ENCODE data around the gene LEP. TPM values are rescaled to one million over a fixed set of nuclear protein-coding genes. Genes with fewer than 3 reads are reported as not detected.

Gene LEP
- total and polyA plus RNA-seq, 2 of the 8 experiments (the other 6 are each of a cell fraction or from before 2014, with no cell fraction given), result not detected

DNA sequence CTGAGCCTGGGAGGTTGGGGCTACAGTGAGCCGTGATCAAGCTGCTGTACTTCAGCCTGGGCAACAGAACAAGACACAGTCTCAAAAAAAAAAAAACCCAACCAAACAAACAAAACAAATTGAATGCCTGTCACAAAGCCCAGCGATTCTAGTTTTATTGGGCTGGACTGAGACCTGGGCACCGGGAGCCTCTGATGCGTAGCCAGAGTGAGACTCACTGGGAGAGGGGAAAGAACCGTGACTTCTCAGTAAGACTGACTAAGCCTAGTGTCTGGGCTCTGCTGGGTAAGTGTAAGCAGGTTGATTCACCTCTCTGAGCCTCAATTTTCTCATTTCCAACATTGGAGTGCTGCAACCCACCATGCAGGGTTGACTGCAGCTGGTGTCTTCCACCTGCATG is 10.1 kb upstream of the LEP start:
- no peak overlapping the region for H3K18ac ChIP-seq (ENCODE audit: extremely low read depth, low read length)
- no peak overlapping the region for H4K91ac ChIP-seq (replicated peaks; ENCODE audit: insufficient read length, low read length)
- no peak overlapping the region for H3K4me3 ChIP-seq (ENCODE audit: extremely low read depth in 1 of 4, insufficient read depth in 2 of 4, low read depth in 3 of 4, low read length in 4 of 4)
- no peak overlapping the region for H3K56ac ChIP-seq (replicated peaks; ENCODE audit: insufficient read length, low read depth, low read length)
- peaks cover 0 to 2% of the 10 kb centered on the region in 2 experiments for H4K20me1 ChIP-seq (replicated peaks in 1 of 2; ENCODE audit: control insufficient read depth in 1 of 2, insufficient read depth in 2 of 2, low read length in 2 of 2)
- no peak overlapping the region for H3K23ac ChIP-seq (ENCODE audit: insufficient read length)
- H2BK15ac ChIP-seq (ENCODE audit: low read length), result no peak overlapping the region
- 91% methylated on average over 5 of the region's 5 CpGs; no CpG with 5 or more reads in 1 of the 2 experiments for WGBS, 2 experiments (ENCODE audit: extremely low coverage in 1 of 2, insufficient coverage in 1 of 2, insufficient read length in 1 of 2, insufficient replicate concordance in 2 of 2, low coverage in 1 of 2, low lambda C conversion rate in 2 of 2, missing lambda C conversion rate in 1 of 2)
- no peak overlapping the region for H3K4ac ChIP-seq (replicated peaks; ENCODE audit: insufficient read length, low read depth, low read length)
- no peak overlapping the region for H3K14ac ChIP-seq (ENCODE audit: insufficient read length)
- no peak overlapping the region for H4K8ac ChIP-seq (ENCODE audit: extremely low read depth, insufficient read depth, low read length)
- no peak overlapping the region for H2BK120ac ChIP-seq (replicated peaks; ENCODE audit: low read depth, low read length)
- no peaks in the 10 kb centered on the region for H3K36me3 ChIP-seq (ENCODE audit: control insufficient read depth in 2 of 4, insufficient read depth in 4 of 4, low read length in 3 of 4)
- H3K27ac ChIP-seq (ENCODE audit: low read depth, low read length), result no peak overlapping the region
- H3K27me3 ChIP-seq (replicated peaks in 1 of 4; ENCODE audit: control insufficient read depth in 3 of 4, extremely low read depth in 1 of 4, insufficient read depth in 3 of 4, low read length in 3 of 4), result no peaks in the 10 kb centered on the region
- H3K79me1 ChIP-seq (ENCODE audit: low read depth, low read length), result no peaks in the 10 kb centered on the region
- ChIA-PET POLR2A (ENCODE audit: partially characterized antibody) (no interaction called here), CTCF (ENCODE audit: partially characterized antibody) (interaction anchor here (1.1 to 4.2 kb wide), 2 partner anchors 13 to 23 kb away, joined by 6 to 24 read pairs; no protein-coding TSS in a partner anchor)
- FAIRE-seq (no peak), DNase-seq (ENCODE audit: low read depth in 1 of 2, low spot score in 2 of 2) (no peak)
- no peak overlapping the region for H2AFZ ChIP-seq (ENCODE audit: low read length)
- H3K9ac ChIP-seq (replicated peaks in 1 of 4; ENCODE audit: extremely low read depth in 1 of 4, low read depth in 3 of 4, low read length in 3 of 4), result no peak overlapping the region
- no peak overlapping the region for H3K4me2 ChIP-seq (ENCODE audit: insufficient read depth in 1 of 2, low read depth in 2 of 2, low read length in 2 of 2)
- no peak overlapping the region for H2BK5ac ChIP-seq (ENCODE audit: low read depth, low read length)
- no peak overlapping the region for H2BK12ac ChIP-seq (ENCODE audit: low read depth, low read length)
- TF ChIP-seq CBX5 (IDR thresholded peaks at IDR 0.05; ENCODE audit: low read depth, low read length) (no peak), EZH2 (IDR thresholded peaks at IDR 0.05; ENCODE audit: low read depth, low read length, severe bottlenecking) (no peak)
- H3K9me3 ChIP-seq (ENCODE audit: insufficient read depth in 2 of 2, low read depth in 1 of 2, low read length in 1 of 2), result no peaks in the 10 kb centered on the region
- H3K4me1 ChIP-seq (replicated peaks in 1 of 4; ENCODE audit: control insufficient read depth in 3 of 4, insufficient read depth in 4 of 4, low read length in 3 of 4), result peaks cover 0 to 11% (median 4%) of the 10 kb centered on the region in 4 experiments; a peak in 4 of 7 replicates
- no peak overlapping the region for H2AK5ac ChIP-seq (ENCODE audit: low read depth, low read length)
- H2BK20ac ChIP-seq (ENCODE audit: low read length), result no peak overlapping the region
- no peaks in the 10 kb centered on the region for H3K79me2 ChIP-seq (ENCODE audit: control insufficient read depth in 1 of 2, insufficient read depth in 2 of 2, low read length in 2 of 2)
- no peak overlapping the region for H4K5ac ChIP-seq (ENCODE audit: insufficient read length, low read depth, low read length)
- H3K23me2 ChIP-seq (ENCODE audit: low read depth, low read length), result peaks cover 7% of the 10 kb centered on the region; the same call in 1 of the 2 replicates
